Measurements from ENCODE around the gene THAP11.

DNA sequence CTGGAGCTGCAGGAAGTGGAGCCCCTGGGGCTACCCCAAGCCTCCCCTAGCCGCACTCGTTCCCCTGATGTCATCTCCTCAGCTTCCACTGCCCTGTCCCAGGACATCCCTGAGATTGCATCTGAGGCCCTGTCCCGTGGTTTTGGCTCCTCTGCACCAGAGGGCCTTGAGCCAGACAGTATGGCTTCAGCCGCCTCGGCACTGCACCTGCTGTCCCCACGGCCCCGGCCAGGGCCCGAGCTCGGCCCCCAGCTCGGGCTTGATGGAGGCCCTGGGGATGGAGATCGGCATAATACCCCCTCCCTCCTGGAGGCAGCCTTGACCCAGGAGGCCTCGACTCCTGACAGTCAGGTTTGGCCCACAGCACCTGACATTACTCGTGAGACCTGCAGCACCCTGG lies 38.5 kb downstream of the THAP11 start:
- no peak for TF ChIP-seq TAF1 (IDR thresholded peaks at IDR 0.05; ENCODE audit: low read depth)
- TF ChIP-seq TEAD4 (IDR thresholded peaks at IDR 0.05), result no peak
- TF ChIP-seq, protein P1, sequence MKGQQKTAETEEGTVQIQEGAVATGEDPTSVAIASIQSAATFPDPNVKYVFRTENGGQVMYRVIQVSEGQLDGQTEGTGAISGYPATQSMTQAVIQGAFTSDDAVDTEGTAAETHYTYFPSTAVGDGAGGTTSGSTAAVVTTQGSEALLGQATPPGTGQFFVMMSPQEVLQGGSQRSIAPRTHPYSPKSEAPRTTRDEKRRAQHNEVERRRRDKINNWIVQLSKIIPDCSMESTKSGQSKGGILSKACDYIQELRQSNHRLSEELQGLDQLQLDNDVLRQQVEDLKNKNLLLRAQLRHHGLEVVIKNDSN (IDR thresholded peaks at IDR 0.05), result no peak
